Measurements from ENCODE around the gene OTOP2. TPM values are rescaled to one million over a fixed set of nuclear protein-coding genes. Genes with fewer than 3 reads are reported as not detected.

Gene OTOP2
- total RNA-seq, 1 experiment from 2014 or later = not detected

GRCh38 chr17:74949455-74950115, 25.5 kb downstream of the OTOP2 start:
- H3K36me3 Mint-ChIP-seq = no peaks in the 10 kb centered on the region
- no peak for TF ChIP-seq PREB (CRISPR knock-in tag; IDR thresholded peaks at IDR 0.05; ENCODE audit: borderline replicate concordance)
- TF ChIP-seq TEAD1 (CRISPR knock-in tag; IDR thresholded peaks at IDR 0.05) = no peak
- no peak for TF ChIP-seq NFATC4 (CRISPR knock-in tag; IDR thresholded peaks at IDR 0.05)
- no peak for TF ChIP-seq E2F5 (CRISPR knock-in tag; IDR thresholded peaks at IDR 0.05)
- TF ChIP-seq OVOL2 (CRISPR knock-in tag; IDR thresholded peaks at IDR 0.05; ENCODE audit: borderline replicate concordance) = no peak
- TF ChIP-seq JUN (CRISPR knock-in tag; IDR thresholded peaks at IDR 0.05) = no peak
- no peak for ATAC-seq

GRCh38 chr17:74950207-74950606, 26.1 kb downstream of the OTOP2 start:
- Mint-ChIP-seq H3K4me1 (peaks cover 13% of the 10 kb centered on the region), H3K36me3 (no peaks in the 10 kb centered on the region), H3K4me3 (no peak overlapping the region), H3K9me3 (no peaks in the 10 kb centered on the region), H3K27ac (no peak overlapping the region), H3K27me3 (ENCODE audit: low read depth) (peaks cover 9% of the 10 kb centered on the region)
- TF ChIP-seq HMGXB4 (CRISPR knock-in tag; IDR thresholded peaks at IDR 0.05) (no peak), RELA (CRISPR knock-in tag; IDR thresholded peaks at IDR 0.05; ENCODE audit: borderline replicate concordance) (no peak), RORB (CRISPR knock-in tag; IDR thresholded peaks at IDR 0.05) (no peak), TEAD1 (CRISPR knock-in tag; IDR thresholded peaks at IDR 0.05) (no peak), E2F5 (CRISPR knock-in tag; IDR thresholded peaks at IDR 0.05) (no peak), ZNF232 (CRISPR knock-in tag; IDR thresholded peaks at IDR 0.05) (no peak), FOXP1 (CRISPR knock-in tag; IDR thresholded peaks at IDR 0.05; ENCODE audit: borderline replicate concordance) (no peak), FOXJ3 (CRISPR knock-in tag; IDR thresholded peaks at IDR 0.05; ENCODE audit: borderline replicate concordance) (no peak), AR (CRISPR knock-in tag; IDR thresholded peaks at IDR 0.05) (no peak), ATF1 (CRISPR knock-in tag; IDR thresholded peaks at IDR 0.05) (no peak), AFF4 (CRISPR knock-in tag; IDR thresholded peaks at IDR 0.05; ENCODE audit: borderline replicate concordance) (no peak), NFYB (CRISPR knock-in tag; conservative IDR thresholded peaks at IDR 0.05; ENCODE audit: low read depth) (no peak)
- ATAC-seq (no peak), DNase-seq (ENCODE audit: low spot score) (no peak)
- ChIA-PET CTCF (interaction anchor here (0.9 to 5.9 kb wide), 8 partner anchors 8 to 85 kb away, joined by 3 to 56 read pairs (median 12); partner anchors contain the start of genes OTOP2 and OTOP3), POLR2A (no interaction called here)

More at GRCh38 chr17:74949455-74950115, 25.5 kb downstream of the OTOP2 start:
- no peak overlapping the region; the same call in 1 of the 2 replicates for H3K27ac Mint-ChIP-seq
- ChIA-PET CTCF (interaction anchor here (0.6 to 5.9 kb wide), 12 partner anchors 8 to 420 kb away, joined by 3 to 56 read pairs (median 4); partner anchors contain the start of genes OTOP2 and OTOP3), POLR2A (no interaction called here)
- no peak overlapping the region for H3K4me3 Mint-ChIP-seq
- H3K27me3 Mint-ChIP-seq (ENCODE audit: low read depth) = peaks cover 9% of the 10 kb centered on the region
- DNase-seq (ENCODE audit: low spot score) = no peak
- peaks cover 14% of the 10 kb centered on the region for H3K4me1 Mint-ChIP-seq
- H3K9me3 Mint-ChIP-seq = no peaks in the 10 kb centered on the region
